PC-3 (cell line): ENCODE measurements around the gene CPN1. TPM values are rescaled to one million over a fixed set of nuclear protein-coding genes. Genes with fewer than 3 reads are reported as not detected.
A peak's percentile ranks its signal among the peaks of the same experiment; 100 is the strongest.

Source experiments
- ATAC-seq: fragments of 200-7000 bp; cut with Tn5 transposase; 2 replicates; pipeline ENCODE4 v1.9.1; 2020; ENCODE audit warnings: mild to moderate bottlenecking, moderate library complexity
- BruUV-seq: library from RNA; stranded (reverse); fragments of 400-500 nt; replicated peaks from 2 replicates; lab custom pipeline; 2021; lab: Mats Ljungman, UMichigan
- CTCF ChIA-PET: fragments of 300-600 bp; sonication (Branson Sonifier 250); formaldehyde crosslinking; loops from one replicate; lab custom pipeline; 2022; ENCODE audit warnings: antibody characterized with exemption; lab: Charles Lee
- POLR2A ChIA-PET: fragments of 300-600 bp; sonication (Branson Sonifier 250); formaldehyde crosslinking; loops from one replicate; lab custom pipeline; 2022; ENCODE audit warnings: antibody characterized with exemption; ENCODE audit not compliant: unreplicated experiment; lab: Charles Lee
- DNase-seq: peaks from one replicate; pipeline ENCODE4 v3.0.0-alpha.2; 2015
- H2AFZ ChIP-seq: fragments of 300-600 bp; sonication (generic); 2 replicates; pipeline ENCODE4 v1.6.0; 2016; ENCODE audit warnings: antibody characterized with exemption, low read length
- H3F3A ChIP-seq: fragments of 300-600 bp; sonication (generic); one replicate; pipeline ENCODE4 v1.6.0; 2017; ENCODE audit warnings: antibody characterized with exemption, low read length, control low read depth, mild to moderate bottlenecking; ENCODE audit not compliant: unreplicated experiment
- H3K27ac ChIP-seq: fragments of 300-600 bp; sonication (generic); 2 replicates; pipeline ENCODE4 v1.5.1; 2016; ENCODE audit warnings: mild to moderate bottlenecking, low read length
- H3K27me3 ChIP-seq: fragments of 300-600 bp; sonication (generic); 2 replicates; pipeline ENCODE4 v1.6.1; 2016; ENCODE audit warnings: low read length, mixed read lengths
- H3K36me3 ChIP-seq: fragments of 300-600 bp; sonication (generic); 2 replicates; pipeline ENCODE4 v1.6.1; 2016; ENCODE audit warnings: low read depth, mixed run types, low read length, mixed read lengths
- H3K4me1 ChIP-seq: fragments of 300-600 bp; sonication (generic); 2 replicates; pipeline ENCODE4 v1.5.1; 2016; ENCODE audit warnings: low read length; ENCODE audit not compliant: insufficient read depth
- H3K4me2 ChIP-seq: fragments of 300-600 bp; sonication (generic); 2 replicates; pipeline ENCODE4 v1.6.0; 2016; ENCODE audit warnings: low read length
- H3K4me3 ChIP-seq: fragments of 300-600 bp; sonication (generic); 2 replicates; pipeline ENCODE4 v1.5.1; 2016; ENCODE audit warnings: mild to moderate bottlenecking, low read length, mixed read lengths
- H3K79me2 ChIP-seq: fragments of 300-600 bp; sonication (generic); 2 replicates; pipeline ENCODE4 v1.6.1; 2017; ENCODE audit warnings: low read length, mixed read lengths
- H3K9ac ChIP-seq: fragments of 300-600 bp; sonication (generic); 2 replicates; pipeline ENCODE4 v1.6.0; 2016; ENCODE audit warnings: mild to moderate bottlenecking, low read length
- H3K9me2 ChIP-seq: fragments of 300-600 bp; sonication (generic); replicated peaks from 2 replicates; pipeline ENCODE4 v1.6.1; 2016; ENCODE audit warnings: mixed run types, low read length, mixed read lengths
- H3K9me3 ChIP-seq: fragments of 300-600 bp; sonication (generic); 2 replicates; pipeline ENCODE4 v1.6.1; 2016; ENCODE audit warnings: low read length, mixed read lengths
- H4K20me1 ChIP-seq: fragments of 300-600 bp; sonication (generic); 2 replicates; pipeline ENCODE4 v1.6.1; 2016; ENCODE audit warnings: low read length, mixed read lengths
- CTCF ChIP-seq: fragments of 300-600 bp; sonication (generic); conservative IDR thresholded peaks from 2 replicates; pipeline ENCODE4 v1.5.1; 2017; ENCODE audit warnings: antibody characterized with exemption, low read depth, mild to moderate bottlenecking, low read length
- EZH2 ChIP-seq: fragments of 300-600 bp; sonication (generic); IDR thresholded peaks from one replicate; pipeline ENCODE4 v1.6.1; 2017; ENCODE audit warnings: antibody characterized with exemption, mild to moderate bottlenecking, low read length; ENCODE audit not compliant: unreplicated experiment
- EZH2phosphoT487 ChIP-seq: fragments of 300-600 bp; sonication (generic); IDR thresholded peaks from 2 replicates; pipeline ENCODE4 v1.6.1; 2018; ENCODE audit warnings: mild to moderate bottlenecking, antibody characterized with exemption, low read length, borderline replicate concordance
- intact Hi-C: fragments of 100-400 bp; cut with micrococcal nuclease; formaldehyde crosslinking; loops from 2 replicates; pipeline ENCODE4 v1.9.0; 2023
- total RNA-seq: library from RNA; depleted of rRNA; stranded (reverse); fragments of >200 nt; gene quantifications from 2 replicates; pipeline ENCODE4 v1.2.3, GENCODE V29; 2014

The CPN1 gene
- total RNA-seq, 1 experiment from 2014 or later, result not detected

- no peaks in the 10 kb centered on the region for H3K79me2 ChIP-seq
- peak overlapping the region; percentile 51 for H3K27ac ChIP-seq
- intact Hi-C loops, result no loop called here
- no peaks in the 10 kb centered on the region for H3K27me3 ChIP-seq
- CTCF ChIA-PET, result no interaction called here
- peaks cover 27% of the 10 kb centered on the region for H3K4me1 ChIP-seq
- no peaks in the 10 kb centered on the region for H3K9me2 ChIP-seq
- POLR2A ChIA-PET, result no interaction called here
- TF ChIP-seq EZH2phosphoT487 (no peak), EZH2 (no peak), CTCF (no peak)
- H3K4me2 ChIP-seq, result peak overlapping the region; percentile 65
- H3K9ac ChIP-seq, result no peak overlapping the region; the same call in 1 of the 2 replicates
- no peaks in the 10 kb centered on the region for H3K9me3 ChIP-seq
- H3K36me3 ChIP-seq, result no peaks in the 10 kb centered on the region
- H4K20me1 ChIP-seq, result no peaks in the 10 kb centered on the region
- peak overlapping the region; percentile 10; the same call in 1 of the 2 replicates for H3K4me3 ChIP-seq
- peak overlapping the region; percentile 11; the same call in 1 of the 2 replicates for H2AFZ ChIP-seq
- DNase-seq, result peak; percentile 65
- no TSS peak for BruUV-seq
- ATAC-seq, result peak; percentile 84
- H3F3A ChIP-seq, result no peaks in the 10 kb centered on the region
Measured at GRCh38 chr10:100020142-100020885, 61.4 kb downstream of the CPN1 start.

GRCh38 chr10:100019787-100020141, 61.9 kb downstream of the CPN1 start:
- no peaks in the 10 kb centered on the region for H3K27me3 ChIP-seq
- H3K27ac ChIP-seq, result peak overlapping the region; percentile 51
- H3K79me2 ChIP-seq, result no peaks in the 10 kb centered on the region
- H3K4me3 ChIP-seq, result peak overlapping the region; percentile 10; the same call in 1 of the 2 replicates
- TF ChIP-seq CTCF, result no peak
- TF ChIP-seq EZH2, result no peak
- no peak for TF ChIP-seq EZH2phosphoT487
- ChIA-PET CTCF (no interaction called here), POLR2A (no interaction called here)
- intact Hi-C loops, result no loop called here
- H2AFZ ChIP-seq, result peak overlapping the region; percentile 11; the same call in 1 of the 2 replicates
- H3K36me3 ChIP-seq, result no peaks in the 10 kb centered on the region
- ATAC-seq (peak; percentile 76), DNase-seq (peak; percentile 46)
- H3K4me1 ChIP-seq, result peaks cover 27% of the 10 kb centered on the region
- peak overlapping the region; percentile 65 for H3K4me2 ChIP-seq
- no peaks in the 10 kb centered on the region for H3F3A ChIP-seq
- no peaks in the 10 kb centered on the region for H3K9me2 ChIP-seq
- no peak overlapping the region; the same call in 1 of the 2 replicates for H3K9ac ChIP-seq
- H4K20me1 ChIP-seq, result no peaks in the 10 kb centered on the region
- no TSS peak for BruUV-seq
- no peaks in the 10 kb centered on the region for H3K9me3 ChIP-seq

GRCh38 chr10:100014071-100014762, 67.5 kb downstream of the CPN1 start:
- Histone ChIP-seq H3F3A (no peaks in the 10 kb centered on the region), H3K9me2 (no peaks in the 10 kb centered on the region), H3K36me3 (no peaks in the 10 kb centered on the region), H3K79me2 (peaks cover 2% of the 10 kb centered on the region), H3K9me3 (no peaks in the 10 kb centered on the region), H4K20me1 (no peaks in the 10 kb centered on the region), H2AFZ (no peak overlapping the region), H3K4me3 (no peak overlapping the region), H3K4me1 (peaks cover 1% of the 10 kb centered on the region), H3K9ac (no peak overlapping the region), H3K4me2 (no peak overlapping the region), H3K27ac (no peak overlapping the region), H3K27me3 (no peaks in the 10 kb centered on the region)
- no peak for DNase-seq
- ATAC-seq, result no peak
- intact Hi-C loops, result no loop called here
- ChIA-PET CTCF (no interaction called here), POLR2A (no interaction called here)
- BruUV-seq, result no TSS peak
- TF ChIP-seq CTCF (no peak), EZH2phosphoT487 (no peak), EZH2 (no peak)
